OCI-LY3 (cell line): ENCODE data around the gene RPLP2.
A peak's percentile ranks its signal among the peaks of the same experiment; 100 is the strongest.

Experiments
- H2AFZ ChIP-seq: fragments of 200-600, 300-600 bp; shearing (Covaris generic); 2 replicates; pipeline ENCODE4 v1.6.0; 2014; ENCODE audit warnings: antibody characterized with exemption, low read depth, low read length
- H3K27ac ChIP-seq: fragments of 200-600, 300-600 bp; sonication (generic); 2 replicates; pipeline ENCODE4 v1.5.1; 2014; ENCODE audit warnings: mild to moderate bottlenecking, low read length, moderate library complexity, mixed read lengths
- H3K27me3 ChIP-seq: fragments of 200-600, 300-600 bp; sonication (generic); 2 replicates; pipeline ENCODE4 v1.6.1; 2014; ENCODE audit warnings: low read depth, low read length, mixed read lengths
- H3K36me3 ChIP-seq: fragments of 200-600, 300-600 bp; sonication (generic); replicated peaks from 2 replicates; pipeline ENCODE3; 2014; ENCODE audit warnings: low read depth, low read length, mixed read lengths
- H3K4me1 ChIP-seq: fragments of 300-600, 200-600 bp; sonication (generic); 2 replicates; pipeline ENCODE4 v1.6.1; 2014; ENCODE audit warnings: low read length, mixed read lengths
- H3K4me2 ChIP-seq: fragments of 200-600, 300-600 bp; sonication (generic); 2 replicates; pipeline ENCODE4 v1.6.1; 2014; ENCODE audit warnings: low read length, mixed read lengths
- H3K4me3 ChIP-seq: fragments of 300-600, 200-600 bp; sonication (generic); 2 replicates; pipeline ENCODE4 v1.5.1; 2014; ENCODE audit warnings: antibody characterized with exemption, mild to moderate bottlenecking, low read length, moderate library complexity
- H3K79me2 ChIP-seq: fragments of 300-600, 200-600 bp; shearing (Covaris generic); 2 replicates; pipeline ENCODE4 v1.6.1; 2014; ENCODE audit warnings: mild to moderate bottlenecking, low read length, mixed read lengths
- H3K9ac ChIP-seq: fragments of 300-600, 200-600 bp; shearing (Covaris generic); 2 replicates; pipeline ENCODE4 v1.6.0; 2014; ENCODE audit warnings: mild to moderate bottlenecking, low read length, moderate library complexity
- H3K9me3 ChIP-seq: fragments of 200-600, 300-600 bp; shearing (Covaris generic); 2 replicates; pipeline ENCODE4 v1.6.1; 2014; ENCODE audit warnings: low read length, mixed read lengths; ENCODE audit not compliant: insufficient read depth
- H4K20me1 ChIP-seq: fragments of 200-600, 300-600 bp; sonication (generic); 2 replicates; pipeline ENCODE4 v1.6.1; 2016; ENCODE audit warnings: low read length, mixed read lengths; ENCODE audit not compliant: insufficient read depth
- EZH2phosphoT487 ChIP-seq: fragments of 200-600 bp; shearing (Covaris generic); IDR thresholded peaks from 2 replicates; pipeline ENCODE4 v1.6.1; 2018; ENCODE audit warnings: antibody characterized with exemption, mixed run types, low read depth
- TF ChIP-seq, protein P1 (sequence below): fragments of 200-600, 300-600 bp; sonication (generic); IDR thresholded peaks from 2 replicates; pipeline ENCODE4 v1.5.1; 2014; ENCODE audit warnings: antibody characterized with exemption, low read length, low read depth

Gene RPLP2

DNA sequence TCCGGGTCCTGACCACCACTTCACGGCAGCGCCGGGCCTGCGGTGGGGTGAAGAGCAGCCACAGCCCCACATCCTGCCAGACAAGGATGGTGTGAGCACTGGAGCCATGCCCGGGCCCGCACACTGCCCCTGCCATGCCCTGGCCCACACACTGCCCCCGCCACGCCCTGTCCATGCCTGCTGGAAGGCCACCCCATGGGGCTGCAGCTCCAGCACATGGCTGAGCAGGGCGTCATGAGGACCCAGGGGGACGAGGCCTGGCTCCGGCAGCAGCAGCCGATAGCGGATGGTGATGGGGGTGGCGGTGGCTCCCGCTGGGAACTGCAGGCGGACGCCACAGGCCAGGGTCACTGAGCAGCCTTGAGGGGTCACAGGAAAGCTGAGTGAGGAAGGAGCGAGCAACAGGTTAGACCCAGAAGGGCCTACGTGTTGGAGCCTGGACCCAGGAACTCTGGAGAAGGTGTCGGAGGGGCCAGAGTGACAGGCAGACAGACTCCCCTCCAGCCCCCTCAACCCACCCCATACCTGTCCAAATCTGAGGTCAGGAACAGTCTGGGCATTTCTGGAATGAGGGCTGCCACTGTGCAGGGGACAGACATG is 7.6 kb upstream of the RPLP2 start:
- H3K9me3 ChIP-seq = no peaks in the 10 kb centered on the region
- no peak overlapping the region for H2AFZ ChIP-seq
- H3K4me3 ChIP-seq = no peak overlapping the region
- peaks cover 6% of the 10 kb centered on the region; the same call in 1 of the 2 replicates for H3K79me2 ChIP-seq
- no peak overlapping the region for H3K4me2 ChIP-seq
- H3K27me3 ChIP-seq = no peaks in the 10 kb centered on the region
- H3K9ac ChIP-seq = no peak overlapping the region
- TF ChIP-seq EZH2phosphoT487 = no peak
- TF ChIP-seq, protein P1, sequence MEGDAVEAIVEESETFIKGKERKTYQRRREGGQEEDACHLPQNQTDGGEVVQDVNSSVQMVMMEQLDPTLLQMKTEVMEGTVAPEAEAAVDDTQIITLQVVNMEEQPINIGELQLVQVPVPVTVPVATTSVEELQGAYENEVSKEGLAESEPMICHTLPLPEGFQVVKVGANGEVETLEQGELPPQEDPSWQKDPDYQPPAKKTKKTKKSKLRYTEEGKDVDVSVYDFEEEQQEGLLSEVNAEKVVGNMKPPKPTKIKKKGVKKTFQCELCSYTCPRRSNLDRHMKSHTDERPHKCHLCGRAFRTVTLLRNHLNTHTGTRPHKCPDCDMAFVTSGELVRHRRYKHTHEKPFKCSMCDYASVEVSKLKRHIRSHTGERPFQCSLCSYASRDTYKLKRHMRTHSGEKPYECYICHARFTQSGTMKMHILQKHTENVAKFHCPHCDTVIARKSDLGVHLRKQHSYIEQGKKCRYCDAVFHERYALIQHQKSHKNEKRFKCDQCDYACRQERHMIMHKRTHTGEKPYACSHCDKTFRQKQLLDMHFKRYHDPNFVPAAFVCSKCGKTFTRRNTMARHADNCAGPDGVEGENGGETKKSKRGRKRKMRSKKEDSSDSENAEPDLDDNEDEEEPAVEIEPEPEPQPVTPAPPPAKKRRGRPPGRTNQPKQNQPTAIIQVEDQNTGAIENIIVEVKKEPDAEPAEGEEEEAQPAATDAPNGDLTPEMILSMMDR = no peak
- peaks cover 12% of the 10 kb centered on the region; the same call in 1 of the 2 replicates for H3K4me1 ChIP-seq
- no peaks in the 10 kb centered on the region for H4K20me1 ChIP-seq
- no peak overlapping the region for H3K27ac ChIP-seq
- no peaks in the 10 kb centered on the region for H3K36me3 ChIP-seq

DNA sequence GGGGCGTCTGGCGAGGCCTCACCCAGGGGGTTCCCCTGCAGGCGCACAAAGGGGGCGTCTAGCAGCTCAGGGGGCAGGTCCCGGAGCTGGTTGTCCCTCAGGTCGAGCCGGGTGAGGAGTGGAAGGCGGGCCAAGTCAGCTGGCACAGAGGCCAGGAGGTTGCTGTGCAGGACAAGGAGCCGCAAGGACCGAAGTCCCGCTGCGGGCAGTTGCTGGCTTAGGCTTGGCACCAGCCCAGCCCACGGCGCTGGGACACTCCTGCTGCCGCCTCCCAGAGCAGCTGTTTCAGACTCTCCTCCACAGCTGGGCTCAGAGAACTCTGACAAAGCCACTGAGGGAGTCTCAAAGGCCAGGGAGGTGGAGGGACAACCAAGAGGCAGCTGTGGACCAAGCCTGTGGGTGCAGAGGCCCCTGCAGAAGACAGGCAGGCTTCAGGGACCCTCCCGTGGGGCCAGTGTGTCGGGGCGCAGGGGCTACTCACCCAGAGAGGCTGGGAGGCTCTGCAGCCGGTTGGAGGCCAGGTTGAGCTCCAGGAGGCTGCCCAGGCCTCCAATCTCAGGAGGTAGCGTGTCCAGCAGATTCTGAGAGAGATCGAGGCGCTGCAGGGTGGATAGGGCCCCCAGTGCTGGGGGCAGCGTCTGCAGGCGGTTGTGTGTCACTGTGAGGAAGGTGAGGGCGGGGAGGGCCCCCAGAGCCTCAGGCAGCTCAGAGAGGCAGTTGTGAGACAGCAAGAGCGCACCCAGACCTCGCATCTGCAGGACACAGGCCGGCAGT is 6.9 kb upstream of the RPLP2 start:
- Histone ChIP-seq H3K79me2 (peaks cover 4% of the 10 kb centered on the region), H3K9ac (no peak overlapping the region), H3K36me3 (no peaks in the 10 kb centered on the region), H3K4me2 (no peak overlapping the region), H3K27me3 (no peaks in the 10 kb centered on the region), H3K4me3 (no peak overlapping the region), H3K9me3 (no peaks in the 10 kb centered on the region), H4K20me1 (no peaks in the 10 kb centered on the region), H2AFZ (no peak overlapping the region), H3K27ac (no peak overlapping the region), H3K4me1 (peaks cover 13% of the 10 kb centered on the region; the same call in 1 of the 2 replicates)
- TF ChIP-seq, protein P1 = no peak

DNA sequence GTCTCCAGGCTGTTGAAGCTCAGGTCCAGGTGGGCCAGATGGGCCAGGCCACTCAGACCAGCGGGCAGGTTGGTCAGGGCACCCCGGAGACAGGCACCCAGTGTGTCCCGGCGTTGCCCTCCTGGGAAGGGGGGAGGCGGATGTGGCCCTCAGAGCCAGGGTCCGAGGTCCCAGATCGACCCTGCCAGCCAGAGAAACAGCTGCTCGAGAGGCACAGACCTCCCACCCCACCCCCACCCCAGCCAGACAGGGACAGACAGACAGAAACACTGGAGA is 6.4 kb upstream of the RPLP2 start:
- Histone ChIP-seq H4K20me1 (no peaks in the 10 kb centered on the region), H3K9me3 (no peaks in the 10 kb centered on the region), H3K36me3 (no peaks in the 10 kb centered on the region), H3K27ac (no peak overlapping the region), H3K4me2 (peak overlapping the region; percentile 90; the same call in 1 of the 2 replicates), H3K4me3 (no peak overlapping the region), H3K79me2 (peaks cover 8% of the 10 kb centered on the region), H3K4me1 (peaks cover 16% of the 10 kb centered on the region; the same call in 1 of the 2 replicates), H2AFZ (no peak overlapping the region), H3K27me3 (no peaks in the 10 kb centered on the region), H3K9ac (no peak overlapping the region)
- TF ChIP-seq, protein P1 = no peak
- no peak for TF ChIP-seq EZH2phosphoT487

DNA sequence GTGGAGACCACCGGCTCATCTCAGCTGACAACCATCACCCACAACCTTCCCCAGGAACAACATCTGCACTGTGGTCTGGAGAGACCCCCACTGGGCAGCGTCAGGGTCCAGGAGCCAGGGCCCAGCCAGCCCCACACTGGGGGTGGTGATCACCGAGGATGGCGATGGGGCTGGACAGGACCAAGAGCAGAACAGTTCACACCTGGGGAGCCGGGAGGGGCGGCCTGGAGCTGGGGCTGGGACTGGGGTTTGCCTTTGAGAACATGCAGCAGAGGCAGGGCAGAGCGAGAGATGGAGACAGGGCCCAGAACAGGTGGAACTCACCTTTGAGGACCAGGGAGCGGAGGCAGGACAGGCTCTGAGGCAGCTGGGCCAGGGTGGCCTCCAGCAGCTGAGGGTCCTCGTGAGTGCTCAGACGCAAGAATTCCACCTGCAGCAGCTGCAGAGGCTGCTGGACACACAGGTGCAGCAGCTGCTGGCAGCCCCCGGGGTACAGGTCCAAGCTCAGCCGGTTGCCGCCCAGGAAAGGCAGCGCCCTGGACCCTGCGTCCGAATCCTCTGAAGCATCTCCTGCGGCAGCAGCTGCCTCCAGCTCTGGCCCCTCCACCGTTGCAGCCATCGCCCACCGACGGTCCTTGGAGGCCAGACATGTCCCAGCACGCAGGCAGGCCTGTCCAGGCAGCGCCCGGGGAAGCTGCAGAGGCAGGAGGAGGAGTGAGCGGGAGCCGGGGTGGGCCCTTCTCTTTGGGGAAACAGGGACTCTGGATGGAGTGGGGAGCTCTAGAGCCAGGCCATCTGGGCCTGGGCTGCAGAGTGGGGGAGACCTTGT is 5.8 kb upstream of the RPLP2 start:
- no peaks in the 10 kb centered on the region for H4K20me1 ChIP-seq
- no peaks in the 10 kb centered on the region for H3K9me3 ChIP-seq
- H3K9ac ChIP-seq = peak overlapping the region; percentile 77
- no peaks in the 10 kb centered on the region for H3K27me3 ChIP-seq
- no peak overlapping the region for H3K27ac ChIP-seq
- peak overlapping the region; percentile 85 for H3K4me3 ChIP-seq
- peaks cover 18% of the 10 kb centered on the region; the same call in 1 of the 2 replicates for H3K4me1 ChIP-seq
- TF ChIP-seq, protein P1 = no peak
- no peak for TF ChIP-seq EZH2phosphoT487
- H3K79me2 ChIP-seq = peaks cover 14% of the 10 kb centered on the region
- H3K4me2 ChIP-seq = peak overlapping the region; percentile 90
- no peaks in the 10 kb centered on the region for H3K36me3 ChIP-seq
- H2AFZ ChIP-seq = no peak overlapping the region
